ENCODE results near the gene CLCNKB. TPM values are rescaled to one million over a fixed set of nuclear protein-coding genes. Genes with fewer than 3 reads are reported as not detected.

The CLCNKB gene
- total RNA-seq, 1 experiment from 2014 or later: 0.81 TPM

- Histone ChIP-seq H3K27me3 (ENCODE audit: insufficient read depth, low read length) (no peaks in the 10 kb centered on the region), H3K4me2 (ENCODE audit: low read length) (no peak overlapping the region), H3K4me3 (replicated peaks in 1 of 2; ENCODE audit: low read depth in 1 of 2, low read length in 2 of 2) (no peak overlapping the region), H4K20me1 (ENCODE audit: insufficient read depth) (no peaks in the 10 kb centered on the region), H2AFZ (ENCODE audit: low read depth, low read length, poor library complexity, severe bottlenecking) (no peak overlapping the region), H3K27ac (ENCODE audit: low read depth, low read length) (no peak overlapping the region), H3K9me3 (ENCODE audit: control insufficient read depth in 1 of 2, insufficient read depth in 1 of 2, low read depth in 1 of 2, low read length in 2 of 2) (no peaks in the 10 kb centered on the region), H3K36me3 (ENCODE audit: control insufficient read depth in 1 of 2, insufficient read depth in 2 of 2, low read length in 2 of 2) (no peaks in the 10 kb centered on the region), H3K79me2 (ENCODE audit: insufficient read depth, low read length) (no peaks in the 10 kb centered on the region), H3K9me2 (ENCODE audit: insufficient read depth) (no peaks in the 10 kb centered on the region), H3K9ac (ENCODE audit: low read length) (no peak overlapping the region), H3K4me1 (ENCODE audit: control insufficient read depth in 1 of 2, insufficient read depth in 2 of 2, low read length in 2 of 2) (peaks cover 10 to 28% of the 10 kb centered on the region in 2 experiments)
- DNase-seq (ENCODE audit: low read depth, low spot score): no peak
- intact Hi-C loops (cut with micrococcal nuclease): no loop called here
- CTCF ChIA-PET: no interaction called here
- no peak for ATAC-seq
- POLR2A ChIA-PET: no interaction called here
- TF ChIP-seq FOSL1 (IDR thresholded peaks at IDR 0.05; ENCODE audit: low read depth) (no peak), MAX (IDR thresholded peaks at IDR 0.05) (no peak), ZBTB33 (IDR thresholded peaks at IDR 0.05; ENCODE audit: extremely low read depth, insufficient replicate concordance, low read length) (no peak), RAD21 (IDR thresholded peaks at IDR 0.05; ENCODE audit: low read depth) (no peak), EZH2 (IDR thresholded peaks at IDR 0.05) (no peak), ZNF274 (IDR thresholded peaks at IDR 0.05; ENCODE audit: low read depth, low read length) (no peak), TCF7L2 (IDR thresholded peaks at IDR 0.05; ENCODE audit: borderline replicate concordance, extremely low read depth, insufficient read depth, insufficient read length) (no peak)
- BruUV-seq (replicated peaks): no TSS peak
- RAD21 ChIA-PET (ENCODE audit: low non-redundant PET in 1 of 2, low total read pairs in 2 of 2, uncharacterized antibody in 2 of 2, unreplicated experiment in 2 of 2): no interaction called here
Measured at GRCh38 chr1:16014509-16015482, 28.8 kb upstream of the CLCNKB start.

All from HCT116 (cell line).